GM19025 (cell line): ENCODE data around the gene MTG2.

Source experiments
- ATAC-seq: cut with Tn5 transposase; IDR thresholded peaks from one replicate; pipeline ENCODE4 v1.9.1; 2021; ENCODE audit warnings: mild to moderate bottlenecking, low read depth, moderate library complexity; ENCODE audit not compliant: unreplicated experiment

MTG2 gene

GRCh38 chr20:62160253-62160652, 22.6 kb upstream of the MTG2 start:
- no peak for ATAC-seq

GRCh38 chr20:62160876-62161275, 22.0 kb upstream of the MTG2 start:
- no peak for ATAC-seq

GRCh38 chr20:62161347-62161746, 21.5 kb upstream of the MTG2 start:
- no peak for ATAC-seq

GRCh38 chr20:62162765-62163484, 19.9 kb upstream of the MTG2 start:
- no peak for ATAC-seq

GRCh38 chr20:62163485-62163865, 19.4 kb upstream of the MTG2 start:
- ATAC-seq, result no peak

- ATAC-seq, result no peak
Measured at GRCh38 chr20:62163986-62164762, 18.7 kb upstream of the MTG2 start.

GRCh38 chr20:62164879-62165761, 17.7 kb upstream of the MTG2 start:
- ATAC-seq, result no peak

GRCh38 chr20:62165762-62166399, 16.9 kb upstream of the MTG2 start:
- no peak for ATAC-seq

- no peak for ATAC-seq
Measured at GRCh38 chr20:62167474-62167873, 15.4 kb upstream of the MTG2 start.

- no peak for ATAC-seq
Measured at GRCh38 chr20:62168061-62168460, 14.8 kb upstream of the MTG2 start.

GRCh38 chr20:62168890-62169435, 13.9 kb upstream of the MTG2 start:
- ATAC-seq, result no peak

- no peak for ATAC-seq
Measured at GRCh38 chr20:62170536-62170935, 12.3 kb upstream of the MTG2 start.

- ATAC-seq, result no peak
Measured at GRCh38 chr20:62171245-62171644, 11.6 kb upstream of the MTG2 start.

- no peak for ATAC-seq
Measured at GRCh38 chr20:62172666-62173065, 10.2 kb upstream of the MTG2 start.

GRCh38 chr20:62174021-62174804, 8.6 kb upstream of the MTG2 start:
- no peak for ATAC-seq

GRCh38 chr20:62174870-62175624, 7.8 kb upstream of the MTG2 start:
- no peak for ATAC-seq

- ATAC-seq, result no peak
Measured at GRCh38 chr20:62175711-62176110, 7.1 kb upstream of the MTG2 start.

- no peak for ATAC-seq
Measured at GRCh38 chr20:62176866-62177265, 6.0 kb upstream of the MTG2 start.

- ATAC-seq, result no peak
Measured at GRCh38 chr20:62177307-62177706, 5.5 kb upstream of the MTG2 start.
